Measurements from ENCODE around the gene SDR39U1. TPM values are rescaled to one million over a fixed set of nuclear protein-coding genes. Genes with fewer than 3 reads are reported as not detected.

SDR39U1 gene
- total RNA-seq, 1 donor from 2014 or later: 80.0 TPM

DNA sequence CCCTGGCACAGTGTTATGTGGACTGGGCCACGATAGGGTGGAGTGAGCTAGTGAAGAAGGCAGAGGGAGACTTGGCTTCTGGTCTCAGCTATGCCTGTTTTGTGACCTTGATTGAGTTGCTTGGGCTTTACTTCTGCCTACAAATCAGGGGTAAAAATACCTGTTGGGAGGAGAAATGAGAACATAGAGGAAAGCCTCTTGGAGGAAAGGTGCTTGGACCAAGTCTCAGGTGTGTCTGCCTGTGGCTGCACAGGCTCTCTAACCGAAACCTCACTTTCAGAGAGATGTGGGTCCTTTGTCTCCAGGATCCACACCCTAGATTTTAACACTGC lies 4.9 kb downstream of the SDR39U1 start:
- intact Hi-C loops (cut with micrococcal nuclease): no loop called here
- ATAC-seq (ENCODE audit: low read depth) (no peak), DNase-seq (no peak)
- Mint-ChIP-seq H3K4me1 (peaks cover 75% of the 10 kb centered on the region), H3K27me3 (no peaks in the 10 kb centered on the region), H3K4me3 (no peak overlapping the region), H3K36me3 (ENCODE audit: low read depth) (peaks cover 91% of the 10 kb centered on the region), H3K9me3 (no peaks in the 10 kb centered on the region), H3K27ac (peak overlapping the region; percentile 24)
- POLR2A ChIA-PET: interaction anchor here (1.8 to 4.2 kb wide), 4 partner anchors 72 to 195 kb away, joined by 6 to 44 read pairs (median 20); partner anchors contain the start of gene TINF2
- CTCF ChIA-PET: interaction anchor here (0.6 to 9.3 kb wide), 4 partner anchors 10 to 107 kb away, joined by 3 to 353 read pairs (median 26); partner anchors contain the start of gene ADCY4
- TF ChIP-seq CTCF (IDR thresholded peaks at IDR 0.05): no peak

- ChIA-PET CTCF (interaction anchor here (0.6 to 9.3 kb wide), 10 partner anchors 10 to 222 kb away, joined by 3 to 353 read pairs (median 4); partner anchors contain the start of genes ADCY4, CIDEB and MDP1), POLR2A (interaction anchor here (0.7 to 4.2 kb wide), 8 partner anchors 71 to 195 kb away, joined by 3 to 44 read pairs (median 6); partner anchors contain the start of genes ADCY4, LTB4R, RIPK3 and TINF2)
- H3K36me3 Mint-ChIP-seq (ENCODE audit: low read depth): peaks cover 89% of the 10 kb centered on the region
- peak overlapping the region; percentile 68 for H3K27ac Mint-ChIP-seq
- no peak overlapping the region for H3K4me3 Mint-ChIP-seq
- DNase-seq: no peak
- peaks cover 71% of the 10 kb centered on the region for H3K4me1 Mint-ChIP-seq
- no peak for TF ChIP-seq CTCF (IDR thresholded peaks at IDR 0.05)
- H3K27me3 Mint-ChIP-seq: no peaks in the 10 kb centered on the region
- ATAC-seq (ENCODE audit: low read depth): no peak
- no peaks in the 10 kb centered on the region for H3K9me3 Mint-ChIP-seq
- intact Hi-C loops (cut with micrococcal nuclease): no loop called here
These were observed 5.4 kb downstream of the SDR39U1 start for GRCh38 chr14:24437020-24437735.

DNA sequence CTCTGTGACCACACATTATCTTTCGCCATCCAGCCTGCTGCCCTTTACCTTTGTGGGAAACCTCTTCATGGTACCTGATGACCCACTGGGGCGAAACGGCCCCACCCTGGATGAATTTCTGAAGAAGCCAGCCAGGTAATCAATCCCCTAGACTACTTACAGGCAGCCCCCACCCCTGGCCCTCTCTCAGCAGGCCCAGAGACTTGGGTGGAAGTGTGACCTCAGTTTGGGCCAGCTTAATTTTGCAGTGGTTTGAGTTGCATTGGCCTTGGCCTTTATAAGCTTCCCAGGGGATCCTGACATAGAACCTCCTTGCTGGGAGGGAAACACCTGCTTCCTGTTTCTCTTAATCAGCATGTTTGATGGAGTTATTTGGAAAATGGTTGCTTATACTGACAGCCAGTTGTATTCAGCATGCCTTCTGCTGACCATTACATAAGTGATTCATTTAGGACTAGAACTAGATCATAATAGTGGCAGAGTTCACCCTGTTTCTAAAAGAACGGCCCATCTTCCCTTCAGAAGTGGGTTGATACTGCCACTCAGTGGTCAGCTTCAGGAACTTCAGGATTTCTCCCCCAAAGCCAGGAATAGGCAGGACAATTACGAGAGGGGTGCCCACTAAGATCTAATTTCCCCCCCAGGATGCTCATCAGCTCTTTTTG lies 6.1 kb downstream of the SDR39U1 start:
- peak overlapping the region; percentile 68 for H3K27ac Mint-ChIP-seq
- peaks cover 89% of the 10 kb centered on the region for H3K36me3 Mint-ChIP-seq (ENCODE audit: low read depth)
- ChIA-PET POLR2A (interaction anchor here (0.6 to 4.2 kb wide), 13 partner anchors 68 to 898 kb away, joined by 3 to 44 read pairs (median 5); partner anchors contain the start of genes ADCY4, LTB4R, MDP1 and NFATC4), CTCF (interaction anchor here (0.7 to 9.3 kb wide), 12 partner anchors 9 to 331 kb away, joined by 3 to 353 read pairs (median 4); partner anchors contain the start of genes ADCY4, CHMP4A, CIDEB and MDP1)
- ATAC-seq (ENCODE audit: low read depth): peak; percentile 65
- H3K27me3 Mint-ChIP-seq: no peaks in the 10 kb centered on the region
- no peak for TF ChIP-seq CTCF (IDR thresholded peaks at IDR 0.05)
- peaks cover 72% of the 10 kb centered on the region for H3K4me1 Mint-ChIP-seq
- peak overlapping the region; percentile 6 for H3K4me3 Mint-ChIP-seq
- intact Hi-C loops (cut with micrococcal nuclease): loop anchor here (1.0 kb wide), 3 partner anchors 71 to 193 kb away; no protein-coding TSS in a partner anchor
- H3K9me3 Mint-ChIP-seq: no peaks in the 10 kb centered on the region
- DNase-seq: no peak

DNA sequence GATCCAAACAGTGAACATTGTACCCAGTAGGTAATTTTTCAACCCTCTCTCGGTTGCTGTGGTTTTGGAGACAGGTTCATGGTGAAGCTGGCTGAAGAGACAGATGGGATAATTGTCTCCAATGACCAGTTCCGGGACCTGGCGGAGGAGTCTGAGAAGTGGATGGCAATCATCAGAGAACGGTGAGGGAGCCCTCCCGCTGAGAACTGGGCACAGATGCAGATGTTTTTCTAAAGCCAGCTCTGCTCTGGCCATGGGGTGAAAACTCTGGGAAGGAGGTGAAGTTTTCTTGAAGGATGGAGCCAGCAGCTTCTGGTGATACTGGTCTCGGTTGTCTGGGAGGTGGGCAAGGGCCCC lies 6.6 kb downstream of the SDR39U1 start:
- POLR2A ChIA-PET: interaction anchor here (0.6 to 4.2 kb wide), 10 partner anchors 68 to 898 kb away, joined by 3 to 44 read pairs (median 4); partner anchors contain the start of genes MDP1, NFATC4, RIPK3 and TINF2
- peaks cover 90% of the 10 kb centered on the region for H3K36me3 Mint-ChIP-seq (ENCODE audit: low read depth)
- no peaks in the 10 kb centered on the region for H3K9me3 Mint-ChIP-seq
- ATAC-seq (ENCODE audit: low read depth) (no peak), DNase-seq (no peak)
- CTCF ChIA-PET: interaction anchor here (0.7 to 9.3 kb wide), 9 partner anchors 12 to 330 kb away, joined by 3 to 353 read pairs (median 4); partner anchors contain the start of genes ADCY4, CHMP4A and MDP1
- H3K4me1 Mint-ChIP-seq: peaks cover 72% of the 10 kb centered on the region
- TF ChIP-seq CTCF (IDR thresholded peaks at IDR 0.05): no peak
- peak overlapping the region; percentile 41 for H3K27ac Mint-ChIP-seq
- no peaks in the 10 kb centered on the region for H3K27me3 Mint-ChIP-seq
- no peak overlapping the region for H3K4me3 Mint-ChIP-seq
- intact Hi-C loops (cut with micrococcal nuclease): loop anchor here (1.0 kb wide), 3 partner anchors 71 to 193 kb away; no protein-coding TSS in a partner anchor

Data from activated B cell treated with CpG ODN at 0.5 μM for 24 hours (primary cell).